CD4-positive, CD25-positive, alpha-beta regulatory T cell (primary cell): ENCODE results near the gene ARFIP2. TPM values are rescaled to one million over a fixed set of nuclear protein-coding genes. Genes with fewer than 3 reads are reported as not detected.

ENCODE experiments used
- ATAC-seq, 2 donors: fragments of 150-1000 bp; cut with Tn5 transposase; one replicate each; pipeline ENCODE4 v1.10.0; 2021; ENCODE audit warnings: low read depth in 2 of 2, moderate number of reproducible peaks in 2 of 2, moderate library complexity in 1 of 2
- DNase-seq, 3 donors: peaks; one replicate each; pipeline versions ENCODE4 v3.0.0 to v3.0.0-alpha.2; 2012 to 2022; ENCODE audit warnings: mixed read lengths in 1 of 3
- H3K27ac ChIP-seq: one replicate; pipeline ENCODE4 v1.7.0; 2013; ENCODE audit warnings: mild to moderate bottlenecking, low read length; ENCODE audit not compliant: insufficient read depth, poor library complexity, severe bottlenecking
- H3K27me3 ChIP-seq: one replicate; pipeline ENCODE4 v1.7.0; 2013; ENCODE audit warnings: low read length; ENCODE audit not compliant: control insufficient read depth, insufficient read depth
- H3K36me3 ChIP-seq: one replicate; pipeline ENCODE4 v1.7.0; 2013; ENCODE audit warnings: mild to moderate bottlenecking, low read length, moderate library complexity; ENCODE audit not compliant: control insufficient read depth, insufficient read depth
- H3K4me1 ChIP-seq: 2 replicates; pipeline ENCODE4 v1.7.0; 2013; ENCODE audit warnings: mild to moderate bottlenecking, low read length; ENCODE audit not compliant: insufficient read depth, control insufficient read depth, poor library complexity, severe bottlenecking
- H3K4me3 ChIP-seq: one replicate; pipeline ENCODE4 v1.7.0; 2013; ENCODE audit warnings: low read depth, mild to moderate bottlenecking, low read length, moderate library complexity
- H3K9me3 ChIP-seq, 2 experiments: 1 replicate in 1 of 2; 2 replicates in 1 of 2; pipeline ENCODE4 v1.7.0; 2013; ENCODE audit warnings: low read length in 2 of 2, mild to moderate bottlenecking in 1 of 2, moderate library complexity in 1 of 2; ENCODE audit not compliant: control insufficient read depth in 2 of 2
- H3K27ac Mint-ChIP-seq, 3 donors: one replicate each; pipeline ENCODE4 v1.8.0; 2020 to 2022; ENCODE audit warnings: mild to moderate bottlenecking in 3 of 3, mixed read lengths in 3 of 3, moderate library complexity in 2 of 3
- H3K27me3 Mint-ChIP-seq: one replicate; pipeline ENCODE4 v1.8.0; 2022; ENCODE audit warnings: mild to moderate bottlenecking, mixed read lengths
- H3K36me3 Mint-ChIP-seq: one replicate; pipeline ENCODE4 v1.8.0; 2020; ENCODE audit warnings: mixed read lengths
- H3K4me1 Mint-ChIP-seq, 4 donors: one replicate each; pipeline ENCODE4 v1.8.0; 2020 to 2022; ENCODE audit warnings: mixed read lengths in 4 of 4, mild to moderate bottlenecking in 1 of 4
- H3K4me3 Mint-ChIP-seq, 4 donors: one replicate each; pipeline ENCODE4 v1.8.0; 2020 to 2022; ENCODE audit warnings: mild to moderate bottlenecking in 4 of 4, mixed read lengths in 4 of 4, moderate library complexity in 3 of 4
- H3K9me3 Mint-ChIP-seq, 7 donors: one replicate each; pipeline ENCODE4 v1.8.0; 2020 to 2022; ENCODE audit warnings: mixed read lengths in 7 of 7, mild to moderate bottlenecking in 3 of 7, moderate library complexity in 2 of 7
- polyA plus RNA-seq, 4 donors: library from polyadenylated mRNA; unstranded; fragments of 300-500 nt; fragmentation: Illumina TruSeq; gene quantifications; one replicate each; pipeline ENCODE4 v1.2.3, GENCODE V29; 2021
- total RNA-seq: library from RNA; stranded (reverse); gene quantifications from one replicate; pipeline ENCODE4 v1.2.3, GENCODE V29; 2022

The ARFIP2 gene
- total and polyA plus RNA-seq, 5 donors from 2014 or later: 33.0 to 45.4 (median 37.6) TPM

- ATAC-seq (no peak), DNase-seq (no peak)
- Mint-ChIP-seq H3K27ac (peak overlapping the region in 1 of 3 donors; percentile 85), H3K27me3 (no peaks in the 10 kb centered on the region), H3K9me3 (peaks cover 0 to 1% (median 0%) of the 10 kb centered on the region in 7 donors), H3K4me3 (no peak overlapping the region), H3K4me1 (no peaks in the 10 kb centered on the region), H3K36me3 (peaks cover 54% of the 10 kb centered on the region)
- Histone ChIP-seq H3K27me3 (no peaks in the 10 kb centered on the region), H3K4me3 (no peak overlapping the region), H3K9me3 (no peaks in the 10 kb centered on the region), H3K4me1 (no peaks in the 10 kb centered on the region), H3K27ac (no peak overlapping the region), H3K36me3 (peaks cover 22% of the 10 kb centered on the region)
Measured at GRCh38 chr11:6516865-6517264, 35.7 kb upstream of the ARFIP2 start.

- Mint-ChIP-seq H3K4me3 (no peak overlapping the region), H3K36me3 (peaks cover 29% of the 10 kb centered on the region), H3K9me3 (no peaks in the 10 kb centered on the region), H3K4me1 (peaks cover 0 to 10% (median 3%) of the 10 kb centered on the region in 4 donors), H3K27ac (no peak overlapping the region), H3K27me3 (no peaks in the 10 kb centered on the region)
- DNase-seq (peak in 2 of 3 donors; percentile 39 to 65), ATAC-seq (peak; percentile 40 to 53)
- Histone ChIP-seq H3K4me3 (no peak overlapping the region), H3K4me1 (no peaks in the 10 kb centered on the region), H3K27ac (no peak overlapping the region), H3K9me3 (no peaks in the 10 kb centered on the region), H3K27me3 (no peaks in the 10 kb centered on the region), H3K36me3 (peaks cover 24% of the 10 kb centered on the region)
Measured at GRCh38 chr11:6505577-6506240, 24.6 kb upstream of the ARFIP2 start.

- Histone ChIP-seq H3K27me3 (no peaks in the 10 kb centered on the region), H3K9me3 (no peaks in the 10 kb centered on the region), H3K36me3 (peaks cover 21% of the 10 kb centered on the region), H3K27ac (no peak overlapping the region), H3K4me1 (no peaks in the 10 kb centered on the region), H3K4me3 (no peak overlapping the region)
- Mint-ChIP-seq H3K27ac (no peak overlapping the region), H3K9me3 (no peaks in the 10 kb centered on the region), H3K4me3 (no peak overlapping the region), H3K27me3 (no peaks in the 10 kb centered on the region), H3K4me1 (peaks cover 0 to 10% (median 3%) of the 10 kb centered on the region in 4 donors), H3K36me3 (peaks cover 25% of the 10 kb centered on the region)
- ATAC-seq (no peak), DNase-seq (no peak)
Measured at GRCh38 chr11:6504166-6504565, 23.0 kb upstream of the ARFIP2 start.

GRCh38 chr11:6502382-6502781 is 21.3 kb upstream of the ARFIP2 start:
- Mint-ChIP-seq H3K27me3 (no peaks in the 10 kb centered on the region), H3K36me3 (peaks cover 29% of the 10 kb centered on the region), H3K9me3 (no peaks in the 10 kb centered on the region), H3K4me3 (no peak overlapping the region), H3K27ac (no peak overlapping the region), H3K4me1 (peaks cover 0 to 10% (median 6%) of the 10 kb centered on the region in 4 donors)
- Histone ChIP-seq H3K9me3 (no peaks in the 10 kb centered on the region), H3K4me1 (no peaks in the 10 kb centered on the region), H3K36me3 (peaks cover 29% of the 10 kb centered on the region), H3K27me3 (no peaks in the 10 kb centered on the region), H3K27ac (no peak overlapping the region), H3K4me3 (no peak overlapping the region)
- no peak for ATAC-seq
- DNase-seq: no peak

GRCh38 chr11:6498544-6498943 is 17.4 kb upstream of the ARFIP2 start:
- H3K27ac ChIP-seq: no peak overlapping the region
- Mint-ChIP-seq H3K27ac (peak overlapping the region in 1 of 3 donors; percentile 21), H3K4me3 (no peak overlapping the region), H3K36me3 (peaks cover 33% of the 10 kb centered on the region), H3K9me3 (no peaks in the 10 kb centered on the region), H3K27me3 (no peaks in the 10 kb centered on the region), H3K4me1 (peaks cover 0 to 12% (median 7%) of the 10 kb centered on the region in 4 donors)
- no peak overlapping the region for H3K4me3 ChIP-seq
- no peaks in the 10 kb centered on the region for H3K4me1 ChIP-seq
- ATAC-seq (no peak), DNase-seq (no peak)
- H3K36me3 ChIP-seq: peaks cover 29% of the 10 kb centered on the region
- no peaks in the 10 kb centered on the region for H3K9me3 ChIP-seq
- no peaks in the 10 kb centered on the region for H3K27me3 ChIP-seq

GRCh38 chr11:6498121-6498520 is 17.0 kb upstream of the ARFIP2 start:
- Mint-ChIP-seq H3K27ac (no peak overlapping the region), H3K4me1 (peaks cover 0 to 13% (median 11%) of the 10 kb centered on the region in 4 donors), H3K9me3 (no peaks in the 10 kb centered on the region), H3K27me3 (no peaks in the 10 kb centered on the region), H3K4me3 (no peak overlapping the region), H3K36me3 (peaks cover 32% of the 10 kb centered on the region)
- DNase-seq (no peak), ATAC-seq (no peak)
- no peak overlapping the region for H3K27ac ChIP-seq
- H3K36me3 ChIP-seq: peaks cover 30% of the 10 kb centered on the region
- H3K9me3 ChIP-seq: no peaks in the 10 kb centered on the region
- H3K27me3 ChIP-seq: no peaks in the 10 kb centered on the region
- no peaks in the 10 kb centered on the region for H3K4me1 ChIP-seq
- no peak overlapping the region for H3K4me3 ChIP-seq

GRCh38 chr11:6497069-6497839 is 16.1 kb upstream of the ARFIP2 start, which contains the start of gene DNHD1:
Gene DNHD1, plus strand, starts transcription at chr11:6497280. Its CDS starts 936 bp downstream, at chr11:6498216.
- Histone ChIP-seq H3K27ac (no peak within 1 kb of the TSS), H3K27me3 (no peaks in the 10 kb centered on the region), H3K4me1 (no peaks in the 10 kb centered on the region), H3K36me3 (peaks cover 28% of the 10 kb centered on the region), H3K4me3 (no peak within 1 kb of the TSS), H3K9me3 (no peaks in the 10 kb centered on the region)
- ATAC-seq: no peak
- Mint-ChIP-seq H3K4me3 (no peak within 1 kb of the TSS), H3K4me1 (peaks cover 0 to 19% (median 15%) of the 10 kb centered on the region in 4 donors), H3K36me3 (peaks cover 30% of the 10 kb centered on the region), H3K27me3 (no peaks in the 10 kb centered on the region), H3K9me3 (no peaks in the 10 kb centered on the region), H3K27ac (peak within 1 kb of the TSS in 2 of 3 donors; percentile 15 to 65)
- DNase-seq: no peak
